Stimulated activated CD8-positive, alpha-beta memory T cell treated with anti-CD3 and anti-CD28 coated beads, Interleukin-15, amount 100 ng/mL, for 1 hour (primary cell): Measurements from ENCODE around the gene PXDN.
"Not testable (repeated sequence)": the region's sequence is repeated elsewhere in the genome, so short reads cannot be mapped to it uniquely, and the experiment has no call there.

Experiments
- DNase-seq: peaks from one replicate; pipeline ENCODE4 v3.0.0-alpha.2; 2020; ENCODE audit warnings: low read depth

The PXDN gene

GRCh38 chr2:1739961-1740715 lies 4.2 kb downstream of the PXDN start:
- no peak for DNase-seq

GRCh38 chr2:1739322-1739957 lies 4.9 kb downstream of the PXDN start:
- DNase-seq: no peak

GRCh38 chr2:1738646-1739302 lies 5.5 kb downstream of the PXDN start:
- no peak for DNase-seq

- DNase-seq: no peak
Measured at GRCh38 chr2:1738163-1738562, 6.2 kb downstream of the PXDN start.

- no peak for DNase-seq
Measured at GRCh38 chr2:1736997-1737480, 7.3 kb downstream of the PXDN start.

- no peak for DNase-seq
Measured at GRCh38 chr2:1736045-1736444, 8.3 kb downstream of the PXDN start.

GRCh38 chr2:1733298-1733697 lies 11.0 kb downstream of the PXDN start:
- not testable (repeated sequence) for DNase-seq

- DNase-seq: no peak
Measured at GRCh38 chr2:1731963-1732768, 12.1 kb downstream of the PXDN start.

GRCh38 chr2:1731447-1731962 lies 12.8 kb downstream of the PXDN start:
- no peak for DNase-seq

GRCh38 chr2:1730015-1730927 lies 14.0 kb downstream of the PXDN start:
- no peak for DNase-seq

- DNase-seq: no peak
Measured at GRCh38 chr2:1729242-1729641, 15.1 kb downstream of the PXDN start.

- no peak for DNase-seq
Measured at GRCh38 chr2:1728821-1729220, 15.5 kb downstream of the PXDN start.

- no peak for DNase-seq
Measured at GRCh38 chr2:1727796-1728474, 16.4 kb downstream of the PXDN start.

- DNase-seq: no peak
Measured at GRCh38 chr2:1727101-1727771, 17.1 kb downstream of the PXDN start.

- DNase-seq: no peak
Measured at GRCh38 chr2:1726558-1726957, 17.8 kb downstream of the PXDN start.

- DNase-seq: not testable (repeated sequence)
Measured at GRCh38 chr2:1724351-1724750, 20.0 kb downstream of the PXDN start.

GRCh38 chr2:1723397-1724042 lies 20.8 kb downstream of the PXDN start:
- no peak for DNase-seq

- DNase-seq: no peak
Measured at GRCh38 chr2:1722692-1723091, 21.6 kb downstream of the PXDN start.
